BLaER1 treated with 17β-estradiol and CSF1 and Interleukin-3, amounts not matched to agents 10 nM and 100 nM (cell line): Measurements from ENCODE around the gene IFNL1.

Experiments
- H3K27ac ChIP-seq, 11 experiments: shearing (Covaris generic); formaldehyde crosslinking; 2 replicates each; pipeline ENCODE4 v1.8.1; 2022
- H3K27me3 ChIP-seq, 11 experiments: shearing (Covaris generic); formaldehyde crosslinking; 2 replicates each; pipeline ENCODE4 v1.8.1; 2022
- H3K36me3 ChIP-seq, 11 experiments: shearing (Covaris generic); formaldehyde crosslinking; 2 replicates each; pipeline ENCODE4 v1.8.1; 2022
- H3K4me1 ChIP-seq, 10 experiments: shearing (Covaris generic); formaldehyde crosslinking; 2 replicates each; pipeline ENCODE4 v1.8.1; 2022
- H3K4me2 ChIP-seq, 11 experiments: shearing (Covaris generic); formaldehyde crosslinking; 2 replicates each; pipeline ENCODE4 v1.8.1; 2022
- H3K4me3 ChIP-seq, 10 experiments: shearing (Covaris generic); formaldehyde crosslinking; 2 replicates each; pipeline ENCODE4 v1.8.1; 2022
- H3K9ac ChIP-seq, 11 experiments: shearing (Covaris generic); formaldehyde crosslinking; 2 replicates each; pipeline ENCODE4 v1.8.1; 2022
- H3K9me3 ChIP-seq, 11 experiments: shearing (Covaris generic); formaldehyde crosslinking; replicated peaks in 1 of 11; 2 replicates each; pipeline ENCODE4 v1.8.1; 2022
- H4K20me1 ChIP-seq, 11 experiments: shearing (Covaris generic); formaldehyde crosslinking; 2 replicates each; pipeline ENCODE4 v1.8.1; 2022
- Cebpa-rat ChIP-seq, 11 experiments: shearing (Covaris generic); IDR thresholded peaks; 2 replicates each; pipeline ENCODE4 v1.8.1; 2022

Gene IFNL1

DNA sequence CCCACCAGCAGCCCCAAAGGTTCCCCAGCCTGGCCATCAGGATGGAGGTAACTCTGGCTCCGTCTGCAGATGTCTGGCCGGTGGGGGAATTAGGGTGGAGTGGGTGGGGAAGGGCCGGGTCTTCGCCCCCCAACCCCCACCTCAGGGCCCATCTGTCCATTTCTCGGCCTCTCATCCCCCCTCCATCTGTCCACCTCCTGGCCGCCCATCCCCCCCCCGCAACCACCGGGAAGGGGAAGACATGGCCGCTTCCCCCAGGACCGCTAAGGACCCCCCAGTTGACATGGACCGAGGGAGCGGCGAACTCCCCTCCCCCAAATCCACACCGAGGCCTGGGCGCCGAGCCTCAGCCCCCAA, 23.7 kb downstream of the IFNL1 start:
- no peak for TF ChIP-seq Cebpa-rat (IDR thresholded peaks at IDR 0.05)
- Histone ChIP-seq H3K4me1 (peaks cover 13 to 44% (median 28%) of the 10 kb centered on the region in 10 experiments), H3K36me3 (peaks cover 3 to 33% (median 21%) of the 10 kb centered on the region in 11 experiments), H3K27me3 (no peaks in the 10 kb centered on the region), H3K27ac (peak overlapping the region in 9 of 11 experiments; percentile 46 to 73 (median 64); a peak in 13 of 22 replicates), H3K4me2 (peak overlapping the region; percentile 87 to 100 (median 99)), H4K20me1 (peaks cover 0 to 45% (median 17%) of the 10 kb centered on the region in 11 experiments; a peak in 13 of 22 replicates), H3K9me3 (no peaks in the 10 kb centered on the region), H3K4me3 (peak overlapping the region; percentile 65 to 91 (median 76)), H3K9ac (peak overlapping the region; percentile 70 to 86 (median 80); a peak in 21 of 22 replicates)

GRCh38 chr19:39321117-39321831, 25.1 kb downstream of the IFNL1 start:
- Histone ChIP-seq H3K27ac (no peak overlapping the region), H3K4me2 (peak overlapping the region; percentile 12 to 62 (median 46); a peak in 16 of 22 replicates), H3K9ac (no peak overlapping the region), H3K36me3 (peaks cover 0 to 33% (median 14%) of the 10 kb centered on the region in 11 experiments; a peak in 15 of 22 replicates), H4K20me1 (peaks cover 0 to 47% (median 17%) of the 10 kb centered on the region in 11 experiments; a peak in 14 of 22 replicates), H3K27me3 (no peaks in the 10 kb centered on the region), H3K4me1 (peaks cover 17 to 44% (median 28%) of the 10 kb centered on the region in 10 experiments), H3K9me3 (no peaks in the 10 kb centered on the region), H3K4me3 (peak overlapping the region in 2 of 10 experiments; percentile 33 to 42; a peak in 2 of 20 replicates)
- TF ChIP-seq Cebpa-rat (IDR thresholded peaks at IDR 0.05), result no peak

DNA sequence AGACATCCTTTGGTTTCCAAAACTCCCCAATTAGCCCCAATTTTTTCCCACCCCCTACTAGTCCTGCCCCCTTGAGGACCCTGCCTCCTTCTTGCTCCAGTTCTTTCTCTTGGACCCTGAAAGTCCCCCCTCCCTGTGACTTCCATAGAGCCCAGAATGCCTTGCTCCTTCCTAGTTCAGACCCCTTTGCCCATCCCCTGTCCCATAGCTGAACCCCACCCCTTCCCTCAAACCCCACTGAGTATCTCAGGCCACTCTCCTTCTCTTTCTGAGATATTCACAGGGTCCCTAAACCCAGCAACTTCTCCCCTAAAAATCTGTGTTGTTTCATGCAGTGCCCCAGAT, 25.6 kb downstream of the IFNL1 start:
- peaks cover 1 to 50% (median 19%) of the 10 kb centered on the region in 11 experiments; a peak in 18 of 22 replicates for H4K20me1 ChIP-seq
- peaks cover 1 to 32% (median 15%) of the 10 kb centered on the region in 11 experiments; a peak in 21 of 22 replicates for H3K36me3 ChIP-seq

GRCh38 chr19:39324242-39324842, 28.1 kb downstream of the IFNL1 start:
- no peak overlapping the region for H3K4me2 ChIP-seq
- H3K36me3 ChIP-seq, result peaks cover 25 to 43% (median 34%) of the 10 kb centered on the region in 11 experiments
- no peak for TF ChIP-seq Cebpa-rat (IDR thresholded peaks at IDR 0.05)
- no peaks in the 10 kb centered on the region for H3K9me3 ChIP-seq
- peaks cover 23 to 61% (median 42%) of the 10 kb centered on the region in 11 experiments; a peak in 20 of 22 replicates for H4K20me1 ChIP-seq
- no peaks in the 10 kb centered on the region for H3K27me3 ChIP-seq
- no peak overlapping the region for H3K4me3 ChIP-seq
- H3K9ac ChIP-seq, result no peak overlapping the region
- H3K27ac ChIP-seq, result no peak overlapping the region
- peaks cover 34 to 60% (median 45%) of the 10 kb centered on the region in 10 experiments for H3K4me1 ChIP-seq

More for the DNA sequence above, 25.6 kb downstream of the IFNL1 start:
- Histone ChIP-seq H3K4me1 (peaks cover 17 to 45% (median 30%) of the 10 kb centered on the region in 10 experiments), H3K9ac (no peak overlapping the region), H3K4me3 (no peak overlapping the region), H3K4me2 (no peak overlapping the region; a peak in 2 of 22 replicates), H3K27me3 (no peaks in the 10 kb centered on the region), H3K9me3 (no peaks in the 10 kb centered on the region), H3K27ac (no peak overlapping the region)
- TF ChIP-seq Cebpa-rat (IDR thresholded peaks at IDR 0.05), result no peak

DNA sequence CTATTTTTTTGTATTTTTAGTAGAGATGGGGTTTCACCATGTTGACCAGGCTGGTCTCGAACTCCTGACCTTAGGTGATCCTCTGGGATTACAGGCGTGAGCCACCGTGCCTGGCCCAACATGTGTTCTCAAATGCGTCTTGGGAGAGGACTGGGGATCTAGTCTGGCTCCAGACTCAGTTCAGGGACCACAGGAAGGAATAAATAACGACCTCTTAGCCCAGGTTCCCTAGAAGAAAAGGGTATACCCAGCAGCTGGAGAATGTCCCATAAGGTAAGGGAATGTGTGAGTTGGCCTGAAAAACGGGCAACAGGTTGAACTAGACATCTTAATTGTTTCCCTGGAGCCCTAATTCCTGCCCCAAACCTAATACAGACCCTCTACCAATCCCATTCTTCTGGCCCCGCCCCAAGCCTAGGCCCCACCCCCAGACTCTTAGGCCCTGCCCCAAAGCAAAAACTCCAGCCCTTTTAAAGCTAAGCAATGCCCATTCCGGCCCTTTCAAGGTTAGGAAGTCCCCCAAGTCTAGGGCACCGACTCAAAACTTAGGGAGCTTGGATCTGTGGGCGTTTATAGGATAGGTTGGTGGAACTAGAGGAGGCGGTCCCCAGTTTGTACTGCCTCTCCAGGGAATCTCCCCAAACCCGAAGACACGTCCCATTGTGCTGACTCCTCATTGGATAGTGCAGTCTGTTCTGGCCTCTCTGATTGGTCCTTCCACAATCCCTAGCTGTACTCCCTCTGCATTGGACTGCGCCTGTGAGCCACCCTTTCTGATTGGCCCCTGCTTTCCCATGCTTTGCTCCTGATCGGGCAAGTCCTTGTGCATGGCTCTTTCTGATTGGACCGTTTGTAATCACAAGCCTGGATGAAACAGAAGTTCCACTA, 29.8 kb downstream of the IFNL1 start:
- no peak overlapping the region for H3K27ac ChIP-seq
- no peak overlapping the region for H3K9ac ChIP-seq
- peaks cover 41 to 59% (median 50%) of the 10 kb centered on the region in 11 experiments for H3K36me3 ChIP-seq
- H3K4me1 ChIP-seq, result peaks cover 41 to 67% (median 51%) of the 10 kb centered on the region in 10 experiments
- no peak for TF ChIP-seq Cebpa-rat (IDR thresholded peaks at IDR 0.05)
- H3K4me3 ChIP-seq, result no peak overlapping the region
- no peaks in the 10 kb centered on the region for H3K27me3 ChIP-seq
- no peak overlapping the region for H3K4me2 ChIP-seq
- no peaks in the 10 kb centered on the region for H3K9me3 ChIP-seq
- peaks cover 35 to 69% (median 58%) of the 10 kb centered on the region in 11 experiments; a peak in 21 of 22 replicates for H4K20me1 ChIP-seq

DNA sequence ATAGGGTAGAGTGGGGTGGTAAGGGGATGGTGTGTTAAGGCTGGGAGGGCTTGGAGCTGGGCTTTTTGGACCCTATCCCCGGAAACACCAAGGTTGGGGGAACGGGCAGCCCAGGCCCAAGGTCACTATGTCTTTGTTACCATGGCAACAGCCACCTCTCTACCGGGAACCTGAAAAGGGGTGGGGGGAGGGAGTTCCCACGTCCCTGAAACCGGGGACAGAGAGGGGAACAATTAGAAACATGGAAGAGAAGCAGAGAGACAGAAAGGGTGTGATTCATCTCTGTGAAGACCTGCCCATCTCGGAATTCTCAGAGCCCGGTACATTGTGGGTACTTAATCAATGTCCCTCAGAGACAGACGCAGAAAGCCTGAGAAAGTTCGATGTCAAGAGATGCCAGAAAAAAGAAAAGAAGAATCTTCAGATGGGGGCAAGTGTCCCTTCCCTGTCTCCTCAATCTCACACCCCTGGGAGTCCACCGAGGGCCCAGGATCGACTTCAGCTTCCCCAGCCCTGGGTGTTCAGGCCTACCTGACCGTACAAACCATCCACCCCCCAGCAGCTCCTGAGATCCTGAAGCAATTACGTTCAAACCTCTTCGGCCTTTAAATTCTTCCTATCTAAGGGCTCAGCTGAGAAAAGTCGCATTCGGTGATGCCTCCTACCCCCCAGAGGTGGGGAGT, 31.3 kb downstream of the IFNL1 start:
- peaks cover 49 to 74% (median 64%) of the 10 kb centered on the region in 11 experiments for H3K36me3 ChIP-seq
- H3K4me1 ChIP-seq, result peaks cover 53 to 72% (median 65%) of the 10 kb centered on the region in 10 experiments
- H3K9ac ChIP-seq, result peak overlapping the region in 10 of 11 experiments; percentile 7 to 68 (median 36); a peak in 15 of 22 replicates
- no peak for TF ChIP-seq Cebpa-rat (IDR thresholded peaks at IDR 0.05)
- peak overlapping the region in 8 of 11 experiments; percentile 8 to 60 (median 30); a peak in 11 of 22 replicates for H3K27ac ChIP-seq
- H4K20me1 ChIP-seq, result peaks cover 41 to 83% (median 66%) of the 10 kb centered on the region in 11 experiments; a peak in 21 of 22 replicates
- H3K27me3 ChIP-seq, result no peaks in the 10 kb centered on the region
- no peaks in the 10 kb centered on the region for H3K9me3 ChIP-seq
- peak overlapping the region; percentile 39 to 95 (median 59); a peak in 21 of 22 replicates for H3K4me2 ChIP-seq
- H3K4me3 ChIP-seq, result no peak overlapping the region

DNA sequence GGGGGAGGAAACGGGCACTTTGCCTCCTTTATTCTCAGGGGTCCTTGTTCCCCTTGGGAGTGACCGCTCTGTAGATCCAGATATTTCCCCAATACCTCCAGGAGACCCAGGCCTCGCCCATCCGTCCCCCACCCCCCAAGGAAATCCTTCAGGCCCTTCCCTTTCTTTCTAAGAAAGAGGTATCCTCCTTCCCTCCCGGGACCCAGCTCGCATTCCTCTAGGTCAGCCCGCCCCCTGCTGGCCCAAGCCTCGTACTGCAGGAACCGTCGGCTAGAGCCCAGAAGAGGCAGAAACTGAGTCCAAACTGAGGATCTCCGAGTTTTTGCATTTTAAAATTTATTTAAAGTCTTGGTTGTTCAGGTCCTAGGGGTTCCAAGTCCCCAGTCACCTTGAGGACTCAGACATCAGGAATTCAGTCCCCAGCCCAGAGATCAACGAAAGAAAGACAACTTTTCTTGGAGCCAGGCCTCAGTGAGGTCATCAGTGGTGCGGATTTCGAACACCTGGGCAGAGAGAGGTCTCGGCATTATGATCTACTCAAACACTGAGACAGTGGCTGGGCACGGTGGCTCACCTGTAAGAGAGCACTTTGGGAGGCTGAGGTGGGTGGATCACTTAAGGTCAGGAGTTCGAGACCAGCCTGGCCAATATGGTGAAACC, 32.0 kb downstream of the IFNL1 start:
- Histone ChIP-seq H3K9me3 (no peaks in the 10 kb centered on the region), H3K4me1 (peaks cover 60 to 73% (median 69%) of the 10 kb centered on the region in 10 experiments), H3K4me3 (no peak overlapping the region), H3K4me2 (peak overlapping the region; percentile 39 to 95 (median 59); a peak in 21 of 22 replicates), H3K27me3 (no peaks in the 10 kb centered on the region), H3K27ac (peak overlapping the region in 8 of 11 experiments; percentile 8 to 60 (median 30); a peak in 10 of 22 replicates), H3K36me3 (peaks cover 49 to 80% (median 70%) of the 10 kb centered on the region in 11 experiments), H3K9ac (peak overlapping the region in 10 of 11 experiments; percentile 10 to 68 (median 44); a peak in 16 of 22 replicates), H4K20me1 (peaks cover 41 to 84% (median 68%) of the 10 kb centered on the region in 11 experiments; a peak in 21 of 22 replicates)
- TF ChIP-seq Cebpa-rat (IDR thresholded peaks at IDR 0.05), result no peak
